Tibial artery (tissue), 4 donors: ENCODE data around the gene FGF9.

Source experiments
- DNase-seq, 2 donors: peaks; one replicate each; pipeline ENCODE4 v3.0.0-alpha.2; 2019
- H3K27ac ChIP-seq, 2 donors: fragments of 200-600 bp; sonication (generic) in 1 of 2; 1 replicate in 1 of 2; 2 replicates in 1 of 2; pipeline ENCODE4 v1.5.1; 2018 to 2019; ENCODE audit warnings: mild to moderate bottlenecking in 1 of 2
- H3K27me3 ChIP-seq, 2 donors: fragments of 200-600 bp; sonication (generic) in 1 of 2; one replicate each; pipeline versions ENCODE4 v1.5.1 to v1.6.0; 2016 to 2019
- H3K36me3 ChIP-seq, 3 donors: fragments of 200-600 bp; sonication (generic) in 2 of 3; one replicate each; pipeline ENCODE4 v1.5.1; 2016 to 2019; ENCODE audit warnings: mild to moderate bottlenecking in 2 of 3
- H3K4me1 ChIP-seq, 4 donors: fragments of 200-600 bp; sonication (generic) in 2 of 4; 1 replicate in 3 of 4; 2 replicates in 1 of 4; pipeline ENCODE4 v1.5.1; 2016 to 2019
- H3K4me3 ChIP-seq, 2 donors: fragments of 200-600 bp; sonication (generic) in 1 of 2; 1 replicate in 1 of 2; 2 replicates in 1 of 2; pipeline ENCODE4 v1.5.1; 2018 to 2019; ENCODE audit warnings: mild to moderate bottlenecking in 2 of 2
- H3K9me3 ChIP-seq, 3 donors: fragments of 200-600 bp; sonication (generic) in 1 of 3; one replicate each; pipeline ENCODE4 v1.5.1; 2016 to 2019
- CTCF ChIP-seq, 2 experiments: fragments of 200-600 bp in 1 of 2; fragments of 450-650 bp in 1 of 2; IDR thresholded peaks; one replicate each; pipeline ENCODE4 v1.5.1; 2017 to 2019; ENCODE audit warnings: antibody characterized with exemption in 2 of 2, mild to moderate bottlenecking in 1 of 2, moderate library complexity in 1 of 2
- intact Hi-C: fragments of 100-400 bp; cut with DNase I; formaldehyde crosslinking; loops from one replicate; pipeline ENCODE4 v1.15.0; 2023; ENCODE audit warnings: low total_unique reads

FGF9 gene

DNA sequence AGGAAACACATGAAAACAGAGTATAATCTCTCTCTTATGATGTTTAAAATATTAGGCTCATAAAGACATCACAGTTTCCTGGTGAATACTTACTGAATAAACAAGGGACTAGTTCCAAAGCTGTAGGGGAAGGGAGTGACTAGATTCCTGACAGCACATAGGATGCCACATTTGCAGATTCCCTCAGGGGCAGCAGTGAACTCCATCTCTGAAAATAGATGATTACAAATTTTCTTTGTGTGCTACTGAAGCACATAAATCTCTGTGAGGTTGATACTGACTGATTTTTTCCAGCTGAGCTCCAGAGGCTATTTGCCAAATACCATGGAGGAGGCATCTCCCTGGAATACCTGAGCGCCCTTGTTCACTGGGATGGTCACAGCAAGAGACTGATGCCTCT lies 77.3 kb downstream of the FGF9 start:
- Histone ChIP-seq H3K4me1 (no peaks in the 10 kb centered on the region), H3K27ac (no peak overlapping the region), H3K4me3 (no peak overlapping the region), H3K36me3 (no peaks in the 10 kb centered on the region), H3K27me3 (no peaks in the 10 kb centered on the region), H3K9me3 (no peaks in the 10 kb centered on the region)
- no peak for TF ChIP-seq CTCF (IDR thresholded peaks at IDR 0.05)
- DNase-seq = no peak
- intact Hi-C loops = no loop called here

DNA sequence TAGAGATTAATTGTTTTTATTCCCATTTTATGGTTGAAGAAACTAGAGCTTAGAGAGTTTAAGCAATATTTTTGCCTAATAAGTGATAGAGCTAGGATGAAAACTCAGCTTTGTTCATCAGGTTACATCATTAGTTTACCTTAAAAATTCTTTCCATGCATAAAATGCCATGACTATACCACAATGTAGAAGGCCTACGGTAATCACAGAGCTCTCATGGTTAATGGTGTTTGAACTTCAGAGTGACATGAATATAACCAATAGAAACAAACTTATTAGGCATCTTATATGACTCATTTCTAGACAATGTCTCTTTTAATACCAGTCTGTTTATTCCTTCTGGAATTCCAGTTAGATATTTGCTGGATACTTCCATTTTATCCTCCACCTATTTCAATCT lies 78.5 kb downstream of the FGF9 start:
- no peak overlapping the region for H3K27ac ChIP-seq
- H3K27me3 ChIP-seq = no peaks in the 10 kb centered on the region
- no peaks in the 10 kb centered on the region for H3K9me3 ChIP-seq
- intact Hi-C loops = no loop called here
- H3K4me3 ChIP-seq = no peak overlapping the region
- H3K36me3 ChIP-seq = no peaks in the 10 kb centered on the region
- DNase-seq = no peak
- TF ChIP-seq CTCF (IDR thresholded peaks at IDR 0.05) = no peak
- H3K4me1 ChIP-seq = no peaks in the 10 kb centered on the region

GRCh38 chr13:21752501-21752900 lies 81.6 kb downstream of the FGF9 start:
- Histone ChIP-seq H3K9me3 (no peaks in the 10 kb centered on the region), H3K4me3 (no peak overlapping the region), H3K36me3 (no peaks in the 10 kb centered on the region), H3K27ac (no peak overlapping the region), H3K27me3 (no peaks in the 10 kb centered on the region), H3K4me1 (no peaks in the 10 kb centered on the region)
- DNase-seq = no peak
- no peak for TF ChIP-seq CTCF (IDR thresholded peaks at IDR 0.05)
- intact Hi-C loops = no loop called here

DNA sequence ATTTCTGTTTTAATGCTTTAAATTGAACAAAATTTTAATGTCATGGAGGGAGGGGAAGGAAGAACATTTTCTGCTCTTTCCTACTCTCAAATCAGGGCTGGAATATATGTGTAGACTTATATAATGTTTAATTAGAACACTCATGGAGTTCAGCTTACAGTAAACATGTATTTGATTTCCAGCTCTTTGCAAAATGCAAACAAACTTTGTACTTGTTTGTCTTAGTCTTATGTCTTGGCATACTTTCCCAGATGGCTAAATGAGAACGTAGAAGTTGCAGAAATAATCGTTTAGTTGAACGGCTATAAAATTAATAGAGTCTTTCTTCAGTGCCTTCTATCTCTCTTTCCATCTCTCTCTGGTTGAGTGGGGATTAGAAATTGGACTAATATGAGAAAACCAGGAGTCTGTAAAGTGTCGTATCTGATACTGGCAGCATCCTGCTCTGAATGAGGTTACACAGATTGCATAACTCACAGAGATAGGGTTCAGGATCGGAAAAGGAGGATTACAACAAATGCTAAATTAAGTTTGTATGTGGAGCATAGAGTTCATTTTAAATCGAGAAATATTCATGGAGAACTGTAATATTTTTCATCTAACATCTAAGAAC lies 82.3 kb downstream of the FGF9 start:
- no peak overlapping the region for H3K27ac ChIP-seq
- DNase-seq = no peak
- intact Hi-C loops = no loop called here

More for the DNA sequence above, 82.3 kb downstream of the FGF9 start:
- no peaks in the 10 kb centered on the region for H3K4me1 ChIP-seq
- H3K9me3 ChIP-seq = no peaks in the 10 kb centered on the region
- H3K4me3 ChIP-seq = no peak overlapping the region
- no peaks in the 10 kb centered on the region for H3K36me3 ChIP-seq
- H3K27me3 ChIP-seq = no peaks in the 10 kb centered on the region
- no peak for TF ChIP-seq CTCF (IDR thresholded peaks at IDR 0.05)
